Amygdala (tissue), 56 donors: ENCODE measurements around the gene TMEM236.
A peak's percentile ranks its signal among the peaks of the same experiment; 100 is the strongest.

Experiments
- DNase-seq, 56 donors: peaks; one replicate each; lab custom pipeline; 2025; lab: John Stamatoyannopoulos, UW

TMEM236 gene

GRCh38 chr10:17737027-17737965 is 14.7 kb upstream of the TMEM236 start:
- peak in 4 of 56 donors; percentile 25 to 51 (median 32) for DNase-seq

- DNase-seq: no peak
These were observed 11.3 kb upstream of the TMEM236 start for GRCh38 chr10:17740668-17741067.

GRCh38 chr10:17742918-17743317 is 9.1 kb upstream of the TMEM236 start:
- peak in 18 of 56 donors; percentile 4 to 61 (median 20) for DNase-seq

- no peak for DNase-seq
These were observed 8.6 kb upstream of the TMEM236 start for GRCh38 chr10:17743437-17743836.

GRCh38 chr10:17744341-17744861 is 7.6 kb upstream of the TMEM236 start:
- DNase-seq: no peak

- DNase-seq: no peak
These were observed 4.0 kb upstream of the TMEM236 start for GRCh38 chr10:17747883-17748550.

- DNase-seq: no peak
These were observed 2.1 kb upstream of the TMEM236 start for GRCh38 chr10:17749890-17750289.

GRCh38 chr10:17756557-17757217 is 4.7 kb downstream of the TMEM236 start:
- no peak for DNase-seq

GRCh38 chr10:17758200-17758599 is 6.2 kb downstream of the TMEM236 start:
- no peak for DNase-seq

GRCh38 chr10:17758896-17759295 is 6.9 kb downstream of the TMEM236 start:
- no peak for DNase-seq

- DNase-seq: no peak
These were observed 12.1 kb downstream of the TMEM236 start for GRCh38 chr10:17764142-17764541.

- DNase-seq: no peak
These were observed 13.6 kb downstream of the TMEM236 start for GRCh38 chr10:17765602-17766001.

GRCh38 chr10:17766731-17767130 is 14.7 kb downstream of the TMEM236 start:
- no peak for DNase-seq

- no peak for DNase-seq
These were observed 16.5 kb downstream of the TMEM236 start for GRCh38 chr10:17768496-17768895.

GRCh38 chr10:17768957-17769356 is 17.0 kb downstream of the TMEM236 start:
- no peak for DNase-seq

- DNase-seq: no peak
These were observed 19.0 kb downstream of the TMEM236 start for GRCh38 chr10:17771017-17771416.

- DNase-seq: peak in 1 of 56 donors; percentile 15
These were observed 27.8 kb downstream of the TMEM236 start for GRCh38 chr10:17779784-17780183.

- DNase-seq: no peak
These were observed 28.7 kb downstream of the TMEM236 start for GRCh38 chr10:17780727-17781126.

GRCh38 chr10:17781856-17782255 is 29.9 kb downstream of the TMEM236 start:
- DNase-seq: no peak

GRCh38 chr10:17782921-17783665 is 31.1 kb downstream of the TMEM236 start:
- DNase-seq: no peak
